Fibroblast of skin of left quadriceps (primary cell): ENCODE data around the gene GPRIN2.

Experiments used
- DNase-seq, 2 experiments: peaks; one replicate each; pipeline ENCODE4 v3.0.0-alpha.2; 2013; ENCODE audit warnings: low read depth in 2 of 2

GPRIN2 gene

GRCh38 chr10:46549171-46550075 is 7.0 kb downstream of the GPRIN2 start:
- DNase-seq: no peak

- no peak for DNase-seq
Observed at GRCh38 chr10:46548498-46549090, 7.9 kb downstream of the GPRIN2 start.

- no peak for DNase-seq
Observed at GRCh38 chr10:46547541-46548497, 8.6 kb downstream of the GPRIN2 start.

- no peak for DNase-seq
Observed at GRCh38 chr10:46546591-46547540, 9.6 kb downstream of the GPRIN2 start.

GRCh38 chr10:46545861-46546590 is 10.4 kb downstream of the GPRIN2 start:
- no peak for DNase-seq

GRCh38 chr10:46544989-46545791 is 11.3 kb downstream of the GPRIN2 start:
- no peak for DNase-seq

GRCh38 chr10:46543466-46544377 is 12.7 kb downstream of the GPRIN2 start:
- no peak for DNase-seq

GRCh38 chr10:46542567-46543465 is 13.6 kb downstream of the GPRIN2 start:
- no peak for DNase-seq

GRCh38 chr10:46541735-46542566 is 14.5 kb downstream of the GPRIN2 start:
- no peak for DNase-seq

GRCh38 chr10:46541017-46541661 is 15.3 kb downstream of the GPRIN2 start:
- no peak for DNase-seq

GRCh38 chr10:46540412-46541016 is 15.9 kb downstream of the GPRIN2 start:
- DNase-seq: no peak

- no peak for DNase-seq
Observed at GRCh38 chr10:46539596-46540411, 16.7 kb downstream of the GPRIN2 start.

GRCh38 chr10:46538717-46539426 is 17.6 kb downstream of the GPRIN2 start:
- DNase-seq: no peak

GRCh38 chr10:46538155-46538554 is 18.3 kb downstream of the GPRIN2 start:
- DNase-seq: no peak
